K562 (cell line): ENCODE data around the gene GRIN2D. TPM values are rescaled to one million over a fixed set of nuclear protein-coding genes. Genes with fewer than 3 reads are reported as not detected.

ENCODE experiments used
- BDP1 ChIP-seq: IDR thresholded peaks from 3 replicates; pipeline ENCODE4 v1.6.1; 2011; ENCODE audit not compliant: insufficient read length, insufficient read depth
- ETS2 ChIP-seq: IDR thresholded peaks from 2 replicates; pipeline ENCODE4 v1.6.1; 2016; ENCODE audit warnings: borderline replicate concordance, missing genetic modification characterization, mild to moderate bottlenecking, moderate library complexity, missing compliant biosample characterization; ENCODE audit not compliant: poor library complexity, severe bottlenecking
- FOXP1 ChIP-seq: sonication (generic); formaldehyde crosslinking; IDR thresholded peaks from 2 replicates; pipeline ENCODE4 v1.8.0; 2022; ENCODE audit warnings: mild to moderate bottlenecking, missing genetic modification reagents
- NCOR1 ChIP-seq: fragments of 450-650 bp; IDR thresholded peaks from 2 replicates; pipeline ENCODE4 v1.6.1; 2016; ENCODE audit warnings: mild to moderate bottlenecking, moderate library complexity
- NR1H2 ChIP-seq: sonication (generic); formaldehyde crosslinking; IDR thresholded peaks from 2 replicates; pipeline ENCODE4 v1.4.0; 2020; ENCODE audit warnings: mild to moderate bottlenecking, missing genetic modification reagents
- RHOXF2B ChIP-seq: fragments of 250-450 bp; sonication (Bioruptor Pico); conservative IDR thresholded peaks from 2 replicates; pipeline ENCODE4 v1.5.1; 2021
- SRSF3 ChIP-seq: fragments of 200-400 bp; formaldehyde crosslinking; IDR thresholded peaks from 2 replicates; pipeline ENCODE4 v1.6.1; 2016; ENCODE audit warnings: mild to moderate bottlenecking, low read length, moderate library complexity; ENCODE audit not compliant: insufficient read depth
- STAG1 ChIP-seq: sonication (generic); formaldehyde crosslinking; IDR thresholded peaks from 2 replicates; pipeline ENCODE4 v1.5.0; 2020; ENCODE audit warnings: missing genetic modification reagents, borderline replicate concordance
- XRCC3 ChIP-seq: fragments of 450-650 bp; IDR thresholded peaks from 2 replicates; pipeline ENCODE4 v1.6.1; 2017; ENCODE audit warnings: mild to moderate bottlenecking, moderate library complexity
- ZC3H11A ChIP-seq: IDR thresholded peaks from 2 replicates; pipeline ENCODE4 v1.6.1; 2012; ENCODE audit warnings: low read depth, low read length, improper control_type of control experiment
- ZFPM2 ChIP-seq: fragments of 250-450 bp; sonication (Bioruptor Pico); IDR thresholded peaks from 2 replicates; pipeline ENCODE4 v1.5.1; 2022; ENCODE audit warnings: mild to moderate bottlenecking
- ZNF12 ChIP-seq: sonication (generic); formaldehyde crosslinking; IDR thresholded peaks from 2 replicates; pipeline ENCODE4 v1.4.0; 2020; ENCODE audit warnings: mild to moderate bottlenecking, missing genetic modification reagents
- ZNF174 ChIP-seq: fragments of 250-450 bp; sonication (Bioruptor Pico); IDR thresholded peaks from 2 replicates; pipeline ENCODE4 v1.4.0; 2020; ENCODE audit warnings: mild to moderate bottlenecking
- polyA plus RNA-seq, 8 experiments: library from polyadenylated mRNA; depleted of rRNA in 4 of 8; stranded (reverse) in 5 of 8; unstranded in 3 of 8; fragments of >200 nt; fragmentation: Nextera tagmentation in 2 of 8; fragmentation: Illumina TruSeq in 1 of 8; extraction: Ambion mirVana in 2 of 8; extraction: Trizol in 1 of 8; gene quantifications; 2 replicates each; pipeline versions ENCODE4 v1.2.1 to v1.2.3, GENCODE V29; 2011 to 2014; ENCODE audit warnings: inconsistent platforms in 1 of 8, missing spikeins in 1 of 8
- total RNA-seq, 7 experiments: library from RNA; depleted of rRNA in 6 of 7; stranded (reverse); fragments of >200 nt in 6 of 7; fragmentation: Illumina TruSeq in 2 of 7; extraction: Trizol in 2 of 7; gene quantifications; 2 replicates each; pipeline versions ENCODE4 v1.2.1 to v1.2.3, GENCODE V29; 2011 to 2021; ENCODE audit warnings: low replicate concordance in 1 of 7
- TF ChIP-seq, protein P1 (sequence below): fragments of 450-650 bp; IDR thresholded peaks from 2 replicates; pipeline ENCODE4 v1.6.1; 2016; ENCODE audit warnings: missing biosample characterization, missing genetic modification characterization
- TF ChIP-seq, protein P2 (sequence below), 3 experiments: IDR thresholded peaks in 2 of 3; conservative IDR thresholded peaks in 1 of 3; 2 replicates each; pipeline ENCODE4 v1.5.1; 2011 to 2012; ENCODE audit warnings: low read length in 3 of 3, mild to moderate bottlenecking in 3 of 3, control low read depth in 2 of 3, improper control_type of control experiment in 1 of 3, inconsistent platforms in 1 of 3, low read depth in 1 of 3, mixed read lengths in 1 of 3, moderate library complexity in 1 of 3; ENCODE audit not compliant: insufficient read depth in 2 of 3
- TF ChIP-seq, protein P3 (sequence below): fragments of 250-450 bp; sonication (Bioruptor Pico); IDR thresholded peaks from 2 replicates; pipeline ENCODE4 v1.5.0; 2022; ENCODE audit warnings: mild to moderate bottlenecking
- TF ChIP-seq, protein P4 (sequence below), 3 experiments: fragments of 200-800 bp in 1 of 3; sonication (Bioruptor generic) in 1 of 3; sonication (generic) in 1 of 3; formaldehyde crosslinking in 1 of 3; IDR thresholded peaks; 2 replicates each; pipeline versions ENCODE4 v1.6.1 to v1.8.0; 2016 to 2022; ENCODE audit warnings: mild to moderate bottlenecking in 2 of 3, missing compliant biosample characterization in 2 of 3, missing genetic modification characterization in 2 of 3, missing genetic modification reagents in 1 of 3
- TF ChIP-seq, protein P5 (sequence below): fragments of 450-650 bp; IDR thresholded peaks from 2 replicates; pipeline ENCODE4 v1.6.1; 2014; ENCODE audit warnings: low read depth, mild to moderate bottlenecking, moderate library complexity, borderline replicate concordance
- TF ChIP-seq, protein P6 (sequence below): fragments of 250-450 bp; sonication (Bioruptor Pico); IDR thresholded peaks from 2 replicates; pipeline ENCODE4 v1.5.0; 2021; ENCODE audit warnings: mild to moderate bottlenecking, borderline replicate concordance

GRIN2D gene
- total and polyA plus RNA-seq, 9 of the 15 experiments (the other 6 are each of a cell fraction or from before 2014, with no cell fraction given), result 0.32 to 31.5 (median 1.8) TPM

DNA sequence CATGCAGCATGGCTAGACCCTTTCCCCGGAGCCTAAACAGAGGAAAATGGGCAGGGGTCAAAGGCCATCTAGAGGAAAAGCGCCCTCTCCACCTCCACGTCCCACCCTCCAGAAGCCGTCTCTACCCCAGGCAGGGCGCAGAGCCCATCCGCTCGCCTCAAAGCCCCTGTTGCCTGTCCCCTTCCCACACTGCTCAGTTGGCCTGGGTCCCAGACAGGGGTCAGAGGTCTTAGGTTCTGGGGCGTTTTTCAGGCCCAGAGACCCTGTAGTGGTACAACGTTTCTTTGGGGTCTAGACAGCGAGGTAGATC, 30.0 kb upstream of the GRIN2D start (continued):
- TF ChIP-seq ETS2 (tag), result no peak
- TF ChIP-seq, protein P1, sequence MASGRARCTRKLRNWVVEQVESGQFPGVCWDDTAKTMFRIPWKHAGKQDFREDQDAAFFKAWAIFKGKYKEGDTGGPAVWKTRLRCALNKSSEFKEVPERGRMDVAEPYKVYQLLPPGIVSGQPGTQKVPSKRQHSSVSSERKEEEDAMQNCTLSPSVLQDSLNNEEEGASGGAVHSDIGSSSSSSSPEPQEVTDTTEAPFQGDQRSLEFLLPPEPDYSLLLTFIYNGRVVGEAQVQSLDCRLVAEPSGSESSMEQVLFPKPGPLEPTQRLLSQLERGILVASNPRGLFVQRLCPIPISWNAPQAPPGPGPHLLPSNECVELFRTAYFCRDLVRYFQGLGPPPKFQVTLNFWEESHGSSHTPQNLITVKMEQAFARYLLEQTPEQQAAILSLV (tag), result no peak
- TF ChIP-seq BDP1, result no peak
- TF ChIP-seq RHOXF2B (CRISPR knock-in tag), result no peak
- TF ChIP-seq, protein P2, sequence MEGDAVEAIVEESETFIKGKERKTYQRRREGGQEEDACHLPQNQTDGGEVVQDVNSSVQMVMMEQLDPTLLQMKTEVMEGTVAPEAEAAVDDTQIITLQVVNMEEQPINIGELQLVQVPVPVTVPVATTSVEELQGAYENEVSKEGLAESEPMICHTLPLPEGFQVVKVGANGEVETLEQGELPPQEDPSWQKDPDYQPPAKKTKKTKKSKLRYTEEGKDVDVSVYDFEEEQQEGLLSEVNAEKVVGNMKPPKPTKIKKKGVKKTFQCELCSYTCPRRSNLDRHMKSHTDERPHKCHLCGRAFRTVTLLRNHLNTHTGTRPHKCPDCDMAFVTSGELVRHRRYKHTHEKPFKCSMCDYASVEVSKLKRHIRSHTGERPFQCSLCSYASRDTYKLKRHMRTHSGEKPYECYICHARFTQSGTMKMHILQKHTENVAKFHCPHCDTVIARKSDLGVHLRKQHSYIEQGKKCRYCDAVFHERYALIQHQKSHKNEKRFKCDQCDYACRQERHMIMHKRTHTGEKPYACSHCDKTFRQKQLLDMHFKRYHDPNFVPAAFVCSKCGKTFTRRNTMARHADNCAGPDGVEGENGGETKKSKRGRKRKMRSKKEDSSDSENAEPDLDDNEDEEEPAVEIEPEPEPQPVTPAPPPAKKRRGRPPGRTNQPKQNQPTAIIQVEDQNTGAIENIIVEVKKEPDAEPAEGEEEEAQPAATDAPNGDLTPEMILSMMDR (IDR thresholded peaks at IDR 0.05 in 2 of 3, conservative IDR thresholded peaks at IDR 0.05 in 1 of 3; ENCODE audit: insufficient read depth in 2 of 3, low read depth in 1 of 3, low read length in 3 of 3), result no peak
- no peak for TF ChIP-seq NCOR1
- TF ChIP-seq, protein P3, sequence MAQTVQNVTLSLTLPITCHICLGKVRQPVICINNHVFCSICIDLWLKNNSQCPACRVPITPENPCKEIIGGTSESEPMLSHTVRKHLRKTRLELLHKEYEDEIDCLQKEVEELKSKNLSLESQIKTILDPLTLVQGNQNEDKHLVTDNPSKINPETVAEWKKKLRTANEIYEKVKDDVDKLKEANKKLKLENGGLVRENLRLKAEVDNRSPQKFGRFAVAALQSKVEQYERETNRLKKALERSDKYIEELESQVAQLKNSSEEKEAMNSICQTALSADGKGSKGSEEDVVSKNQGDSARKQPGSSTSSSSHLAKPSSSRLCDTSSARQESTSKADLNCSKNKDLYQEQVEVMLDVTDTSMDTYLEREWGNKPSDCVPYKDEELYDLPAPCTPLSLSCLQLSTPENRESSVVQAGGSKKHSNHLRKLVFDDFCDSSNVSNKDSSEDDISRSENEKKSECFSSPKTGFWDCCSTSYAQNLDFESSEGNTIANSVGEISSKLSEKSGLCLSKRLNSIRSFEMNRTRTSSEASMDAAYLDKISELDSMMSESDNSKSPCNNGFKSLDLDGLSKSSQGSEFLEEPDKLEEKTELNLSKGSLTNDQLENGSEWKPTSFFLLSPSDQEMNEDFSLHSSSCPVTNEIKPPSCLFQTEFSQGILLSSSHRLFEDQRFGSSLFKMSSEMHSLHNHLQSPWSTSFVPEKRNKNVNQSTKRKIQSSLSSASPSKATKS (CRISPR knock-in tag), result no peak
- TF ChIP-seq, protein P4, sequence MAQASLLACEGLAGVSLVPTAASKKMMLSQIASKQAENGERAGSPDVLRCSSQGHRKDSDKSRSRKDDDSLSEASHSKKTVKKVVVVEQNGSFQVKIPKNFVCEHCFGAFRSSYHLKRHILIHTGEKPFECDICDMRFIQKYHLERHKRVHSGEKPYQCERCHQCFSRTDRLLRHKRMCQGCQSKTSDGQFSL (CRISPR knock-in tag; IDR thresholded peaks at IDR 0.05), result no peak
- TF ChIP-seq, protein P4 (tag; IDR thresholded peaks at IDR 0.05), result no peak
- no peak for TF ChIP-seq ZNF12 (CRISPR knock-in tag)
- TF ChIP-seq, protein P5, sequence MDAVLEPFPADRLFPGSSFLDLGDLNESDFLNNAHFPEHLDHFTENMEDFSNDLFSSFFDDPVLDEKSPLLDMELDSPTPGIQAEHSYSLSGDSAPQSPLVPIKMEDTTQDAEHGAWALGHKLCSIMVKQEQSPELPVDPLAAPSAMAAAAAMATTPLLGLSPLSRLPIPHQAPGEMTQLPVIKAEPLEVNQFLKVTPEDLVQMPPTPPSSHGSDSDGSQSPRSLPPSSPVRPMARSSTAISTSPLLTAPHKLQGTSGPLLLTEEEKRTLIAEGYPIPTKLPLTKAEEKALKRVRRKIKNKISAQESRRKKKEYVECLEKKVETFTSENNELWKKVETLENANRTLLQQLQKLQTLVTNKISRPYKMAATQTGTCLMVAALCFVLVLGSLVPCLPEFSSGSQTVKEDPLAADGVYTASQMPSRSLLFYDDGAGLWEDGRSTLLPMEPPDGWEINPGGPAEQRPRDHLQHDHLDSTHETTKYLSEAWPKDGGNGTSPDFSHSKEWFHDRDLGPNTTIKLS, result no peak
- TF ChIP-seq ZFPM2 (CRISPR knock-in tag), result no peak
- TF ChIP-seq FOXP1, result 0 out of 2 replicates have a peak, but pooled peaks have one; percentile 8
- TF ChIP-seq NR1H2 (CRISPR knock-in tag), result no peak
- TF ChIP-seq SRSF3, result 0 out of 2 replicates have a peak, but pooled peaks have one; percentile 54
- TF ChIP-seq XRCC3, result no peak
- TF ChIP-seq, protein P6, sequence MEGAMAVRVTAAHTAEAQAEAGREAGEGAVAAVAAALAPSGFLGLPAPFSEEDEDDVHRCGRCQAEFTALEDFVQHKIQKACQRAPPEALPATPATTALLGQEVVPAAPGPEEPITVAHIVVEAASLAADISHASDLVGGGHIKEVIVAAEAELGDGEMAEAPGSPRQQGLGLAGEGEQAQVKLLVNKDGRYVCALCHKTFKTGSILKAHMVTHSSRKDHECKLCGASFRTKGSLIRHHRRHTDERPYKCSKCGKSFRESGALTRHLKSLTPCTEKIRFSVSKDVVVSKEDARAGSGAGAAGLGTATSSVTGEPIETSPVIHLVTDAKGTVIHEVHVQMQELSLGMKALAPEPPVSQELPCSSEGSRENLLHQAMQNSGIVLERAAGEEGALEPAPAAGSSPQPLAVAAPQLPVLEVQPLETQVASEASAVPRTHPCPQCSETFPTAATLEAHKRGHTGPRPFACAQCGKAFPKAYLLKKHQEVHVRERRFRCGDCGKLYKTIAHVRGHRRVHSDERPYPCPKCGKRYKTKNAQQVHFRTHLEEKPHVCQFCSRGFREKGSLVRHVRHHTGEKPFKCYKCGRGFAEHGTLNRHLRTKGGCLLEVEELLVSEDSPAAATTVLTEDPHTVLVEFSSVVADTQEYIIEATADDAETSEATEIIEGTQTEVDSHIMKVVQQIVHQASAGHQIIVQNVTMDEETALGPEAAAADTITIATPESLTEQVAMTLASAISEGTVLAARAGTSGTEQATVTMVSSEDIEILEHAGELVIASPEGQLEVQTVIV (CRISPR knock-in tag), result no peak
- no peak for TF ChIP-seq ZC3H11A
- TF ChIP-seq ZNF174 (CRISPR knock-in tag), result no peak
- TF ChIP-seq STAG1 (CRISPR knock-in tag), result no peak
